Neural progenitor cell (in vitro differentiated cells): ENCODE data around the gene AUTS2. TPM values are rescaled to one million over a fixed set of nuclear protein-coding genes. Genes with fewer than 3 reads are reported as not detected.
"Not testable (repeated sequence)": the region's sequence is repeated elsewhere in the genome, so short reads cannot be mapped to it uniquely, and the experiment has no call there.

Experiments
- DNase-seq: peaks from one replicate; pipeline ENCODE4 v3.0.0-alpha.2; 2016; ENCODE audit warnings: low spot score
- H2AFZ ChIP-seq: fragments of 200-600 bp; sonication (generic); replicated peaks from 2 replicates; pipeline ENCODE4 v1.6.1; 2016; ENCODE audit warnings: antibody characterized with exemption
- H3F3A ChIP-seq: fragments of 200-600 bp; sonication (generic); 2 replicates; pipeline ENCODE4 v1.6.1; 2016; ENCODE audit warnings: antibody characterized with exemption, low read depth
- H3K27ac ChIP-seq: fragments of 200-600 bp; sonication (generic); 2 replicates; pipeline ENCODE4 v1.5.1; 2016; ENCODE audit warnings: mild to moderate bottlenecking
- H3K27me3 ChIP-seq: fragments of 200-600 bp; sonication (generic); 2 replicates; pipeline ENCODE4 v1.6.1; 2016; ENCODE audit warnings: mild to moderate bottlenecking, moderate library complexity
- H3K36me3 ChIP-seq: fragments of 200-600 bp; sonication (generic); 2 replicates; pipeline ENCODE4 v1.5.1; 2016
- H3K4me1 ChIP-seq: fragments of 200-600 bp; sonication (generic); 2 replicates; pipeline ENCODE4 v1.6.1; 2016; ENCODE audit warnings: mixed run types
- H3K4me2 ChIP-seq: fragments of 200-600 bp; sonication (generic); 2 replicates; pipeline ENCODE4 v1.6.1; 2016
- H3K4me3 ChIP-seq: fragments of 200-600 bp; sonication (generic); 2 replicates; pipeline ENCODE4 v1.5.1; 2016
- H3K79me2 ChIP-seq: fragments of 200-600 bp; sonication (generic); 2 replicates; pipeline ENCODE4 v1.6.1; 2016; ENCODE audit warnings: low read depth
- H3K9ac ChIP-seq: fragments of 200-600 bp; sonication (generic); 2 replicates; pipeline ENCODE4 v1.6.1; 2016
- H3K9me3 ChIP-seq: fragments of 200-600 bp; sonication (generic); 2 replicates; pipeline ENCODE4 v1.5.1; 2016; ENCODE audit warnings: low read depth
- H4K20me1 ChIP-seq: fragments of 200-600 bp; sonication (generic); 2 replicates; pipeline ENCODE4 v1.6.1; 2016; ENCODE audit warnings: low read depth
- H3K27ac Mint-ChIP-seq: 3 replicates; pipeline ENCODE4 v1.8.0; 2021; ENCODE audit warnings: mixed read lengths
- H3K27me3 Mint-ChIP-seq: 2 replicates; pipeline ENCODE4 v1.8.0; 2022; ENCODE audit warnings: low read depth, mild to moderate bottlenecking, inconsistent platforms, moderate library complexity, mixed read lengths; ENCODE audit not compliant: insufficient read depth
- H3K36me3 Mint-ChIP-seq: 3 replicates; pipeline ENCODE4 v1.8.0; 2021; ENCODE audit warnings: mixed read lengths
- H3K4me1 Mint-ChIP-seq: 3 replicates; pipeline ENCODE4 v1.8.0; 2021; ENCODE audit warnings: mixed read lengths
- H3K4me3 Mint-ChIP-seq: 3 replicates; pipeline ENCODE4 v1.8.0; 2021; ENCODE audit warnings: mild to moderate bottlenecking, moderate library complexity, mixed read lengths
- H3K9me3 Mint-ChIP-seq: 3 replicates; pipeline ENCODE4 v1.8.0; 2020; ENCODE audit warnings: mixed read lengths
- EZH2 ChIP-seq: fragments of 200-600 bp; sonication (generic); IDR thresholded peaks from 2 replicates; pipeline ENCODE4 v1.6.1; 2017; ENCODE audit warnings: antibody characterized with exemption, mild to moderate bottlenecking, moderate library complexity
- EZH2phosphoT487 ChIP-seq: fragments of 200-600 bp; sonication (generic); IDR thresholded peaks from 2 replicates; pipeline ENCODE4 v1.6.1; 2017; ENCODE audit warnings: antibody characterized with exemption
- total RNA-seq: library from RNA; depleted of rRNA; stranded (reverse); fragments of >200 nt; gene quantifications from 2 replicates; pipeline ENCODE4 v1.2.3, GENCODE V29; 2015; ENCODE audit warnings: low replicate concordance
- TF ChIP-seq, protein P1 (sequence below): fragments of 200-600 bp; sonication (generic); IDR thresholded peaks from 2 replicates; pipeline ENCODE4 v1.5.1; 2017; ENCODE audit warnings: antibody characterized with exemption, mild to moderate bottlenecking

Gene AUTS2
- total RNA-seq, 1 donor from 2014 or later, result 50.0 TPM

- Histone ChIP-seq H3K4me1 (peaks cover 36% of the 10 kb centered on the region), H3K27ac (no peak overlapping the region), H3K9ac (no peak overlapping the region), H3K4me2 (no peak overlapping the region), H4K20me1 (peaks cover 4% of the 10 kb centered on the region), H3K4me3 (no peak overlapping the region), H3K79me2 (no peaks in the 10 kb centered on the region), H3K27me3 (no peaks in the 10 kb centered on the region), H3K36me3 (no peaks in the 10 kb centered on the region), H3K9me3 (no peaks in the 10 kb centered on the region), H2AFZ (no peak overlapping the region), H3F3A (peaks cover 13% of the 10 kb centered on the region)
- no peak for DNase-seq
- no peaks in the 10 kb centered on the region for H3K36me3 Mint-ChIP-seq
- no peak overlapping the region for H3K4me3 Mint-ChIP-seq
- TF ChIP-seq EZH2, result no peak
- TF ChIP-seq EZH2phosphoT487, result no peak
- TF ChIP-seq, protein P1, sequence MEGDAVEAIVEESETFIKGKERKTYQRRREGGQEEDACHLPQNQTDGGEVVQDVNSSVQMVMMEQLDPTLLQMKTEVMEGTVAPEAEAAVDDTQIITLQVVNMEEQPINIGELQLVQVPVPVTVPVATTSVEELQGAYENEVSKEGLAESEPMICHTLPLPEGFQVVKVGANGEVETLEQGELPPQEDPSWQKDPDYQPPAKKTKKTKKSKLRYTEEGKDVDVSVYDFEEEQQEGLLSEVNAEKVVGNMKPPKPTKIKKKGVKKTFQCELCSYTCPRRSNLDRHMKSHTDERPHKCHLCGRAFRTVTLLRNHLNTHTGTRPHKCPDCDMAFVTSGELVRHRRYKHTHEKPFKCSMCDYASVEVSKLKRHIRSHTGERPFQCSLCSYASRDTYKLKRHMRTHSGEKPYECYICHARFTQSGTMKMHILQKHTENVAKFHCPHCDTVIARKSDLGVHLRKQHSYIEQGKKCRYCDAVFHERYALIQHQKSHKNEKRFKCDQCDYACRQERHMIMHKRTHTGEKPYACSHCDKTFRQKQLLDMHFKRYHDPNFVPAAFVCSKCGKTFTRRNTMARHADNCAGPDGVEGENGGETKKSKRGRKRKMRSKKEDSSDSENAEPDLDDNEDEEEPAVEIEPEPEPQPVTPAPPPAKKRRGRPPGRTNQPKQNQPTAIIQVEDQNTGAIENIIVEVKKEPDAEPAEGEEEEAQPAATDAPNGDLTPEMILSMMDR, result no peak
- no peak overlapping the region for H3K27ac Mint-ChIP-seq
- H3K9me3 Mint-ChIP-seq, result no peaks in the 10 kb centered on the region
- H3K27me3 Mint-ChIP-seq, result no peaks in the 10 kb centered on the region
- H3K4me1 Mint-ChIP-seq, result peaks cover 35% of the 10 kb centered on the region
Observed at GRCh38 chr7:70268179-70268578, 669.9 kb downstream of the AUTS2 start.

DNA sequence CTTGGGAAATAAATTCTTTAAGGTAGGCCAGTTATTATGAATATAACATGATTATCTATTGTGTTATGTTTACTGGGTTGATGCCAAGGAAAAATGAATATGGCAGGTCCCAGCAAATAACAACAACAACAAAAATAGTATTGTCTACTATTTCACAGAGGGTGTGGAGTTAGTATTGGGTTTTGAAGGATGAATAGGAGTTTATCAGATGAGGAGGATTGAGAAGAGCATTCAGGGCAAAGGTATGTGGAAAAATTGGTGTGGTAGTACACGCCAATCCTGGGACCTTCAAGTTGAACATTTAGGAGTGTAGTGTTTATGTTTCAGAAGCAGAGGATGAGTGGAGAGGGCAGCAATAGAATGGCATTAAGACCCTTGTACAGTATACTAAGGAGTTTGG lies 671.9 kb downstream of the AUTS2 start:
- Histone ChIP-seq H3F3A (peaks cover 13% of the 10 kb centered on the region), H4K20me1 (peaks cover 4% of the 10 kb centered on the region), H3K27me3 (no peaks in the 10 kb centered on the region), H3K4me3 (no peak overlapping the region), H2AFZ (no peak overlapping the region), H3K27ac (no peak overlapping the region), H3K4me2 (no peak overlapping the region), H3K4me1 (peaks cover 36% of the 10 kb centered on the region), H3K9ac (no peak overlapping the region), H3K36me3 (no peaks in the 10 kb centered on the region), H3K9me3 (no peaks in the 10 kb centered on the region), H3K79me2 (no peaks in the 10 kb centered on the region)
- Mint-ChIP-seq H3K36me3 (no peaks in the 10 kb centered on the region), H3K27ac (no peak overlapping the region), H3K4me3 (no peak overlapping the region), H3K9me3 (no peaks in the 10 kb centered on the region), H3K27me3 (no peaks in the 10 kb centered on the region), H3K4me1 (peaks cover 35% of the 10 kb centered on the region)
- no peak for TF ChIP-seq EZH2
- TF ChIP-seq EZH2phosphoT487, result no peak
- TF ChIP-seq, protein P1, result no peak
- DNase-seq, result no peak

- DNase-seq, result no peak
- Histone ChIP-seq H3K36me3 (no peaks in the 10 kb centered on the region), H3K4me3 (no peak overlapping the region), H3K79me2 (no peaks in the 10 kb centered on the region), H3K4me2 (no peak overlapping the region), H3K27ac (no peak overlapping the region), H3K9ac (no peak overlapping the region), H2AFZ (no peak overlapping the region), H3K27me3 (no peaks in the 10 kb centered on the region), H3K4me1 (peaks cover 34% of the 10 kb centered on the region), H3K9me3 (no peaks in the 10 kb centered on the region), H3F3A (peaks cover 12% of the 10 kb centered on the region), H4K20me1 (peaks cover 4% of the 10 kb centered on the region)
- Mint-ChIP-seq H3K27ac (no peak overlapping the region), H3K9me3 (no peaks in the 10 kb centered on the region), H3K36me3 (no peaks in the 10 kb centered on the region), H3K27me3 (no peaks in the 10 kb centered on the region), H3K4me3 (no peak overlapping the region), H3K4me1 (peaks cover 28% of the 10 kb centered on the region)
- TF ChIP-seq, protein P1, result no peak
- no peak for TF ChIP-seq EZH2
Observed at GRCh38 chr7:70271617-70272081, 673.4 kb downstream of the AUTS2 start.

DNA sequence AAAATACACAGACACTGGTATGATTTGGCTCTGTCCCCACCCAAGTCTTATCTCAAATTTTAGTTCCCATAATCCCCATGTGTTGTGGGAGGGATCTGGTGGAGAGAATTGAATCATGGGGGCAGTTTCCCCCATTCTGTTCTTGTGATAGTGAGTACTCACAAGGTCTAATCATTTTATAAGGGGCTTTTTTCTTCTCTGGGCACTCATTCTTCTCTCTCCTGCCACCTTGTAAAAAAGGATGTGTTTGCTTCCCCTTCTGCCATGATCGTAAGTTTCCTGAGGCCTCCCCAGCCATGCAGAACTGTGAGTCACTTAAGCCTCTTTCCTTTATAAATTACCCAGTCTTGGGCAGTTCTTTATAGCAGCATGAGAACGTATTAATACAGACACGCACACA lies 677.3 kb downstream of the AUTS2 start:
- not testable (repeated sequence) for H3K9me3 Mint-ChIP-seq, H3K27ac Mint-ChIP-seq, H3K27me3 Mint-ChIP-seq, H3K27me3 ChIP-seq, H3K36me3 Mint-ChIP-seq, H3K9ac ChIP-seq, H3K4me2 ChIP-seq, H4K20me1 ChIP-seq, H3K4me1 ChIP-seq, H3F3A ChIP-seq, H3K79me2 ChIP-seq, H3K36me3 ChIP-seq, H3K27ac ChIP-seq, H3K4me3 ChIP-seq, H3K4me1 Mint-ChIP-seq, H3K9me3 ChIP-seq, H3K4me3 Mint-ChIP-seq, DNase-seq, H2AFZ ChIP-seq
